ENCODE results near the gene KNDC1. TPM values are rescaled to one million over a fixed set of nuclear protein-coding genes. Genes with fewer than 3 reads are reported as not detected.
A peak's percentile ranks its signal among the peaks of the same experiment; 100 is the strongest.
"Not testable (repeated sequence)": the region's sequence is repeated elsewhere in the genome, so short reads cannot be mapped to it uniquely, and the experiment has no call there.

KNDC1 gene
- total RNA-seq, 1 experiment from 2014 or later: 15.7 TPM

DNA sequence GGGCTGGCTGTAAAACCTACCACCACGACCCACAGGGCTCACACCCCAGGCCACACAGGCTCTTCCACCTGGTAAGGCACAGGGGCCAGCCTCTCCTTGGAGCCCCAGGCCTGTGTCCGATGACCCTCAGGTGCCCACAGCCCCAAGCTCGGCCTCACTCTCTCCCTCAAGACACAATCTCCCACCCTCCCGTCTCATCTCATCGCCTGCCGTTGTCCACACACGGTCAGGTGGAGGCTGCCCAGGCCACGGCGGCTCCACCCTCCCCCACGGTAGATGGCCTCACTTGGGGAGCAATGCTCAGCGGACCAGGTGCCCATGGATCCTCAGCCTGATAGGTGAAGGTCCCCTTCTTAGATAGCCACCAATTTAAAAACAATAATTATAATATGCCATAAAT, 61.3 kb downstream of the KNDC1 start:
- Histone ChIP-seq H4K91ac (ENCODE audit: insufficient read length, low read depth, low read length) (no peak overlapping the region), H2BK120ac (ENCODE audit: low read depth, low read length, poor library complexity, severe bottlenecking) (no peak overlapping the region), H2BK20ac (ENCODE audit: low read depth, low read length, poor library complexity, severe bottlenecking) (no peak overlapping the region), H3K9ac (ENCODE audit: extremely low read depth, insufficient read length, low read length) (no peak overlapping the region), H4K20me1 (ENCODE audit: control insufficient read depth, insufficient read depth, insufficient read length) (no peaks in the 10 kb centered on the region), H4K5ac (ENCODE audit: insufficient read length, low read depth, low read length) (no peak overlapping the region), H2AFZ (ENCODE audit: low read length) (no peak overlapping the region), H3K56ac (ENCODE audit: insufficient read length, low read depth, low read length) (no peak overlapping the region), H3K4me2 (ENCODE audit: insufficient read depth, insufficient read length, low read length) (no peak overlapping the region), H2BK5ac (ENCODE audit: insufficient read length, low read length) (no peak overlapping the region), H3K4me1 (ENCODE audit: insufficient read depth, low read length) (no peaks in the 10 kb centered on the region), H4K8ac (replicated peaks; ENCODE audit: insufficient read length, low read depth, low read length) (no peak overlapping the region), H2BK12ac (ENCODE audit: insufficient read length, low read depth, low read length) (no peak overlapping the region), H3K23ac (ENCODE audit: insufficient read length, low read depth, low read length) (no peak overlapping the region), H3K23me2 (ENCODE audit: insufficient read length, low read depth, low read length, poor library complexity, severe bottlenecking) (no peaks in the 10 kb centered on the region), H3T11ph (ENCODE audit: low read length) (no peak overlapping the region), H3K4ac (ENCODE audit: low read depth, low read length) (no peak overlapping the region), H3K79me2 (ENCODE audit: insufficient read depth, low read length) (no peaks in the 10 kb centered on the region), H3K14ac (ENCODE audit: insufficient read depth, low read length) (no peak overlapping the region), H3K27ac (ENCODE audit: insufficient read length, low read depth, low read length) (no peak overlapping the region), H2AK5ac (ENCODE audit: insufficient read length, low read length) (no peak overlapping the region), H3K18ac (ENCODE audit: insufficient read length, low read depth, low read length) (no peak overlapping the region), H2BK15ac (ENCODE audit: low read depth, low read length) (no peak overlapping the region), H3K79me1 (ENCODE audit: insufficient read depth, low read depth, low read length, poor library complexity, severe bottlenecking) (no peaks in the 10 kb centered on the region), H3K27me3 (ENCODE audit: insufficient read depth, low read length) (no peaks in the 10 kb centered on the region), H3K9me3 (ENCODE audit: control insufficient read depth, low read depth, low read length) (no peaks in the 10 kb centered on the region)
- H3K9me3 Mint-ChIP-seq: peaks cover 2 to 5% of the 10 kb centered on the region in 2 experiments; a peak in 2 of 5 replicates
- H3K4me3 Mint-ChIP-seq: peak overlapping the region in 1 of 2 experiments; percentile 59; a peak in 1 of 5 replicates
- TF ChIP-seq, protein P1, sequence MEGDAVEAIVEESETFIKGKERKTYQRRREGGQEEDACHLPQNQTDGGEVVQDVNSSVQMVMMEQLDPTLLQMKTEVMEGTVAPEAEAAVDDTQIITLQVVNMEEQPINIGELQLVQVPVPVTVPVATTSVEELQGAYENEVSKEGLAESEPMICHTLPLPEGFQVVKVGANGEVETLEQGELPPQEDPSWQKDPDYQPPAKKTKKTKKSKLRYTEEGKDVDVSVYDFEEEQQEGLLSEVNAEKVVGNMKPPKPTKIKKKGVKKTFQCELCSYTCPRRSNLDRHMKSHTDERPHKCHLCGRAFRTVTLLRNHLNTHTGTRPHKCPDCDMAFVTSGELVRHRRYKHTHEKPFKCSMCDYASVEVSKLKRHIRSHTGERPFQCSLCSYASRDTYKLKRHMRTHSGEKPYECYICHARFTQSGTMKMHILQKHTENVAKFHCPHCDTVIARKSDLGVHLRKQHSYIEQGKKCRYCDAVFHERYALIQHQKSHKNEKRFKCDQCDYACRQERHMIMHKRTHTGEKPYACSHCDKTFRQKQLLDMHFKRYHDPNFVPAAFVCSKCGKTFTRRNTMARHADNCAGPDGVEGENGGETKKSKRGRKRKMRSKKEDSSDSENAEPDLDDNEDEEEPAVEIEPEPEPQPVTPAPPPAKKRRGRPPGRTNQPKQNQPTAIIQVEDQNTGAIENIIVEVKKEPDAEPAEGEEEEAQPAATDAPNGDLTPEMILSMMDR (conservative IDR thresholded peaks at IDR 0.05): no peak
- peaks cover 6% of the 10 kb centered on the region for H3K27me3 Mint-ChIP-seq (ENCODE audit: low read depth)
- peaks cover 2 to 14% (median 4%) of the 10 kb centered on the region in 3 experiments; a peak in 5 of 7 replicates for H3K36me3 Mint-ChIP-seq (ENCODE audit: insufficient read depth in 1 of 3, low read depth in 3 of 3)
- H3K27ac Mint-ChIP-seq: no peak overlapping the region; a peak in 1 of 7 replicates
- H3K4me1 Mint-ChIP-seq: peaks cover 20 to 31% of the 10 kb centered on the region in 2 experiments
- DNase-seq: no peak
- no CpG with 5 or more reads among the region's 11 CpGs for WGBS (ENCODE audit: extremely low coverage, insufficient read length, low lambda C conversion rate)

DNA sequence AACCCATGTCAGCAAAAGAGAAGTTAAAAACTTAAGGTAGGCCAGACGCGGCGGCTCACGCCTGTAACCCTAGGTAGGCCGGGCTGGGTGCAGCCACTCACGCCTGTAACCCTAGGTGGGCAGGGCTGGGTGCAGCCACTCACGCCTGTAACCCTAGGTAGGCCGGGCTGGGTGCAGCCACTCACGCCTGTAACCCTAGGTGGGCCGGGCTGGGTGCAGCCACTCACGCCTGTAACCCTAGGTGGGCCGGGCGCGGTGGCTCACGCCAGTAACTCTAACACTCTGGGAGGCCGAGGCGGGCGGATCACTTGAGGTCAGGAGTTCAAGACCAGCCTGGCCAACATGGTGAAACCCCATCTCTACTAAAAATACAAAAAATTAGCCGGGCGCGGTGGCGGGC, 61.7 kb downstream of the KNDC1 start:
- not testable (repeated sequence) for H4K91ac ChIP-seq (ENCODE audit: insufficient read length, low read depth, low read length); H2AK5ac ChIP-seq (ENCODE audit: insufficient read length, low read length); H3K79me1 ChIP-seq (ENCODE audit: insufficient read depth, low read depth, low read length, poor library complexity, severe bottlenecking); H3K9me3 Mint-ChIP-seq; H3K9me3 ChIP-seq (ENCODE audit: control insufficient read depth, low read depth, low read length); H3K23me2 ChIP-seq (ENCODE audit: insufficient read length, low read depth, low read length, poor library complexity, severe bottlenecking); H2BK5ac ChIP-seq (ENCODE audit: insufficient read length, low read length); H3K27me3 Mint-ChIP-seq (ENCODE audit: low read depth); H3K27me3 ChIP-seq (ENCODE audit: insufficient read depth, low read length); H2BK12ac ChIP-seq (ENCODE audit: insufficient read length, low read depth, low read length); H3K23ac ChIP-seq (ENCODE audit: insufficient read length, low read depth, low read length); H3K56ac ChIP-seq (ENCODE audit: insufficient read length, low read depth, low read length); H2BK20ac ChIP-seq (ENCODE audit: low read depth, low read length, poor library complexity, severe bottlenecking); H3K4me1 ChIP-seq (ENCODE audit: insufficient read depth, low read length); H3K27ac Mint-ChIP-seq; H3K4me3 Mint-ChIP-seq; H3K4me2 ChIP-seq (ENCODE audit: insufficient read depth, insufficient read length, low read length); H4K8ac ChIP-seq (replicated peaks; ENCODE audit: insufficient read length, low read depth, low read length); H2BK120ac ChIP-seq (ENCODE audit: low read depth, low read length, poor library complexity, severe bottlenecking); H4K5ac ChIP-seq (ENCODE audit: insufficient read length, low read depth, low read length); H3K36me3 Mint-ChIP-seq (ENCODE audit: insufficient read depth in 1 of 3, low read depth in 3 of 3); H2AFZ ChIP-seq (ENCODE audit: low read length); H4K20me1 ChIP-seq (ENCODE audit: control insufficient read depth, insufficient read depth, insufficient read length); H3K4ac ChIP-seq (ENCODE audit: low read depth, low read length); DNase-seq; H3K79me2 ChIP-seq (ENCODE audit: insufficient read depth, low read length); H3K9ac ChIP-seq (ENCODE audit: extremely low read depth, insufficient read length, low read length); H3K27ac ChIP-seq (ENCODE audit: insufficient read length, low read depth, low read length); H3T11ph ChIP-seq (ENCODE audit: low read length); H2BK15ac ChIP-seq (ENCODE audit: low read depth, low read length); H3K18ac ChIP-seq (ENCODE audit: insufficient read length, low read depth, low read length); H3K14ac ChIP-seq (ENCODE audit: insufficient read depth, low read length)
- no CpG with 5 or more reads among the region's 22 CpGs for WGBS (ENCODE audit: extremely low coverage, insufficient read length, low lambda C conversion rate)
- H3K4me1 Mint-ChIP-seq: peaks cover 23 to 35% of the 10 kb centered on the region in 2 experiments

All from H9 (cell line).